GM12892 (cell line): Measurements from ENCODE around the gene TOMM40.

Source experiments
- POLR2AphosphoS5 ChIP-seq: IDR thresholded peaks from 2 replicates; pipeline ENCODE4 v1.6.1; 2011; ENCODE audit warnings: low read depth, low read length, control low read depth
- TAF1 ChIP-seq: IDR thresholded peaks from 2 replicates; pipeline ENCODE4 v1.6.1; 2011; ENCODE audit warnings: low read depth, mild to moderate bottlenecking, control low read depth, low read length, borderline replicate concordance

GRCh38 chr19:44878120-44878865 lies 12.8 kb upstream of the TOMM40 start:
- TF ChIP-seq TAF1, result no peak
- no peak for TF ChIP-seq POLR2AphosphoS5
